GM18909 (cell line): Measurements from ENCODE around the gene BCL7A.
"Not testable (repeated sequence)": the region's sequence is repeated elsewhere in the genome, so short reads cannot be mapped to it uniquely, and the experiment has no call there.

ENCODE experiments used
- ATAC-seq: cut with Tn5 transposase; IDR thresholded peaks from one replicate; pipeline ENCODE4 v1.9.1; 2021; ENCODE audit warnings: mild to moderate bottlenecking; ENCODE audit not compliant: unreplicated experiment, poor library complexity

BCL7A gene

GRCh38 chr12:122089077-122089476 lies 67.4 kb downstream of the BCL7A start:
- ATAC-seq: no peak

- ATAC-seq: no peak
Measured at GRCh38 chr12:122090759-122091515, 69.3 kb downstream of the BCL7A start.

- ATAC-seq: no peak
Measured at GRCh38 chr12:122093098-122093883, 71.6 kb downstream of the BCL7A start.

GRCh38 chr12:122094137-122094734 lies 72.6 kb downstream of the BCL7A start:
- ATAC-seq: no peak

- ATAC-seq: no peak
Measured at GRCh38 chr12:122094735-122095631, 73.3 kb downstream of the BCL7A start.

GRCh38 chr12:122096014-122096413 lies 74.3 kb downstream of the BCL7A start:
- no peak for ATAC-seq

- ATAC-seq: no peak
Measured at GRCh38 chr12:122096591-122097149, 75.0 kb downstream of the BCL7A start.

GRCh38 chr12:122097584-122097926 lies 75.9 kb downstream of the BCL7A start:
- ATAC-seq: no peak

- no peak for ATAC-seq
Measured at GRCh38 chr12:122097927-122098756, 76.5 kb downstream of the BCL7A start.

GRCh38 chr12:122099280-122099749 lies 77.6 kb downstream of the BCL7A start:
- no peak for ATAC-seq

GRCh38 chr12:122099856-122100255 lies 78.2 kb downstream of the BCL7A start:
- no peak for ATAC-seq

- no peak for ATAC-seq
Measured at GRCh38 chr12:122100568-122100967, 78.9 kb downstream of the BCL7A start.

GRCh38 chr12:122102331-122102730 lies 80.6 kb downstream of the BCL7A start:
- no peak for ATAC-seq

- no peak for ATAC-seq
Measured at GRCh38 chr12:122104844-122105243, 83.2 kb downstream of the BCL7A start.

GRCh38 chr12:122105496-122105895 lies 83.8 kb downstream of the BCL7A start:
- not testable (repeated sequence) for ATAC-seq

- no peak for ATAC-seq
Measured at GRCh38 chr12:122106843-122107242, 85.2 kb downstream of the BCL7A start.

GRCh38 chr12:122107261-122107660 lies 85.6 kb downstream of the BCL7A start:
- no peak for ATAC-seq

- no peak for ATAC-seq
Measured at GRCh38 chr12:122111089-122111641, 89.5 kb downstream of the BCL7A start.
